Activated B cell treated with CpG ODN at 0.5 μM for 24 hours (primary cell): ENCODE measurements around the gene KIF19. TPM values are rescaled to one million over a fixed set of nuclear protein-coding genes. Genes with fewer than 3 reads are reported as not detected.

Experiments
- ATAC-seq: fragments of 200-7000 bp; cut with Tn5 transposase; one replicate; pipeline ENCODE4 v1.10.0; 2021; ENCODE audit warnings: low read depth, mild to moderate bottlenecking, moderate library complexity
- CTCF ChIA-PET: fragments of 350-600 bp; sonication (Branson Sonifier 250); formaldehyde crosslinking; loops from one replicate; lab custom pipeline; 2021; ENCODE audit warnings: antibody characterized with exemption; lab: Charles Lee
- POLR2A ChIA-PET: fragments of 350-600 bp; sonication (Branson Sonifier 250); formaldehyde crosslinking; loops from one replicate; lab custom pipeline; 2021; ENCODE audit warnings: antibody characterized with exemption; lab: Charles Lee
- DNase-seq: peaks from one replicate; pipeline ENCODE4 v3.0.0; 2022
- H3K27ac Mint-ChIP-seq: one replicate; pipeline ENCODE4 v1.8.0; 2020; ENCODE audit warnings: mixed read lengths
- H3K27me3 Mint-ChIP-seq: one replicate; pipeline ENCODE4 v1.8.0; 2021; ENCODE audit warnings: mixed read lengths
- H3K36me3 Mint-ChIP-seq: one replicate; pipeline ENCODE4 v1.8.0; 2021; ENCODE audit warnings: low read depth, mixed read lengths
- H3K4me1 Mint-ChIP-seq: one replicate; pipeline ENCODE4 v1.8.0; 2021; ENCODE audit warnings: mixed read lengths
- H3K4me3 Mint-ChIP-seq: one replicate; pipeline ENCODE4 v1.8.0; 2020; ENCODE audit warnings: mild to moderate bottlenecking, mixed read lengths
- H3K9me3 Mint-ChIP-seq: one replicate; pipeline ENCODE4 v1.8.0; 2020; ENCODE audit warnings: mixed read lengths
- intact Hi-C: fragments of 100-400 bp; cut with micrococcal nuclease; formaldehyde crosslinking; loops from one replicate; pipeline ENCODE4 v1.15.1; 2024
- total RNA-seq: library from RNA; stranded (reverse); gene quantifications from 2 replicates; pipeline ENCODE4 v1.2.3, GENCODE V29; 2022
- TF ChIP-seq, protein P1 (sequence below): fragments of 200-600 bp; IDR thresholded peaks from one replicate; pipeline ENCODE4 v1.8.0; 2022; ENCODE audit warnings: antibody characterized with exemption, mild to moderate bottlenecking

KIF19 gene
- total RNA-seq, 1 donor from 2014 or later, result not detected

DNA sequence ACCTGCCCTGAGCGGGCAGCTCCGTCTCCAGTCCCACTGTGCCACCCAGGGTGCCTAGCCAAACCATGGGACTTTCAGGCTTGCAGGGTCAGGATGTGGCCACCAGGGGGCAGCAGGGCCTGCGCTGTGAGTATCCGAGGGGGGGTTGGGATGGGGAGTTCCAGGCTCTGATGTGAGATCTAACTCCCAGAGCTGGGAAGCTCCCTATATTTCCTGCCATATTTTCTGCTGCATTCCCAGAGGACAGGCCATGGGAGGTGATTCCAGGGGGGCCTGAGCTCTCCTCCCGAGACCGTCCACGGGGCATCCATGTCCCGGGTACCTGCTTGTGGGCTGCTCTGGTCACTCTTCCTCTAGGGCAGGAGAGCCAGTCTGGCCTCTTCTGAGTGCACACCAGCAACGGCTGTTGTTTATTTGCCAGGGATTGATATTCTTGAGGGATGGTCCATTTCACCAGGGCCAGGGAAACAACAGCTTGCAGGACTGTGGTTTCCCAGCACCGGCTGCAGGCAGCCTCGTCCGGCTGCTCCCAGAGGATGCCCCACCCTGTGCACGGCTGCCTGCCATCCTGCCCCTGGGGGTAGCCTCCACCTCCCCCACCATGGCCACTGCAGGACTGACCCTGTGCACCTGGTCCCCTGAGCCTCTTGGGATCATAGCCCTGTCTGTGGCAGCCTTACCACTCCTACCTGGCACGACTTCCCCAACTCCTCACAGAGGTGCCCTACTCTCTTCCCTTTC lies 42.5 kb downstream of the KIF19 start:
- ChIA-PET POLR2A (interaction anchor here (0.6 to 0.9 kb wide), 4 partner anchors 11 to 89 kb away, joined by 3 to 13 read pairs (median 4); no protein-coding TSS in a partner anchor), CTCF (interaction anchor here (0.7 to 5.5 kb wide), 18 partner anchors 9 to 288 kb away, joined by 3 to 55 read pairs (median 4); partner anchors contain the start of genes CD300LB and TTYH2)
- DNase-seq, result peak; percentile 64
- peaks cover 17% of the 10 kb centered on the region for H3K27me3 Mint-ChIP-seq
- H3K27ac Mint-ChIP-seq, result no peak overlapping the region
- no peaks in the 10 kb centered on the region for H3K36me3 Mint-ChIP-seq
- ATAC-seq, result peak; percentile 77
- TF ChIP-seq, protein P1, sequence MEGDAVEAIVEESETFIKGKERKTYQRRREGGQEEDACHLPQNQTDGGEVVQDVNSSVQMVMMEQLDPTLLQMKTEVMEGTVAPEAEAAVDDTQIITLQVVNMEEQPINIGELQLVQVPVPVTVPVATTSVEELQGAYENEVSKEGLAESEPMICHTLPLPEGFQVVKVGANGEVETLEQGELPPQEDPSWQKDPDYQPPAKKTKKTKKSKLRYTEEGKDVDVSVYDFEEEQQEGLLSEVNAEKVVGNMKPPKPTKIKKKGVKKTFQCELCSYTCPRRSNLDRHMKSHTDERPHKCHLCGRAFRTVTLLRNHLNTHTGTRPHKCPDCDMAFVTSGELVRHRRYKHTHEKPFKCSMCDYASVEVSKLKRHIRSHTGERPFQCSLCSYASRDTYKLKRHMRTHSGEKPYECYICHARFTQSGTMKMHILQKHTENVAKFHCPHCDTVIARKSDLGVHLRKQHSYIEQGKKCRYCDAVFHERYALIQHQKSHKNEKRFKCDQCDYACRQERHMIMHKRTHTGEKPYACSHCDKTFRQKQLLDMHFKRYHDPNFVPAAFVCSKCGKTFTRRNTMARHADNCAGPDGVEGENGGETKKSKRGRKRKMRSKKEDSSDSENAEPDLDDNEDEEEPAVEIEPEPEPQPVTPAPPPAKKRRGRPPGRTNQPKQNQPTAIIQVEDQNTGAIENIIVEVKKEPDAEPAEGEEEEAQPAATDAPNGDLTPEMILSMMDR, result peak; percentile 58
- intact Hi-C loops, result loop anchor here (1.0 to 2.0 kb wide), 5 partner anchors 89 to 278 kb away; no protein-coding TSS in a partner anchor
- H3K9me3 Mint-ChIP-seq, result no peaks in the 10 kb centered on the region
- H3K4me1 Mint-ChIP-seq, result peaks cover 14% of the 10 kb centered on the region
- no peak overlapping the region for H3K4me3 Mint-ChIP-seq

GRCh38 chr17:74369221-74369620 lies 43.2 kb downstream of the KIF19 start:
- TF ChIP-seq, protein P1, result no peak
- Mint-ChIP-seq H3K4me3 (no peak overlapping the region), H3K27me3 (peaks cover 17% of the 10 kb centered on the region), H3K27ac (no peak overlapping the region), H3K4me1 (peaks cover 14% of the 10 kb centered on the region), H3K9me3 (no peaks in the 10 kb centered on the region), H3K36me3 (no peaks in the 10 kb centered on the region)
- peak; percentile 47 for ATAC-seq
- POLR2A ChIA-PET, result interaction anchor here (0.7 kb wide), 1 partner anchor 88 kb away, joined by 3 read pairs; no protein-coding TSS in a partner anchor
- intact Hi-C loops, result loop anchor here (2.0 kb wide), 1 partner anchor 278 kb away; no protein-coding TSS in a partner anchor
- no peak for DNase-seq
- CTCF ChIA-PET, result interaction anchor here (0.6 to 5.5 kb wide), 11 partner anchors 10 to 162 kb away, joined by 3 to 55 read pairs (median 4); partner anchors contain the start of genes CD300LB and TTYH2

DNA sequence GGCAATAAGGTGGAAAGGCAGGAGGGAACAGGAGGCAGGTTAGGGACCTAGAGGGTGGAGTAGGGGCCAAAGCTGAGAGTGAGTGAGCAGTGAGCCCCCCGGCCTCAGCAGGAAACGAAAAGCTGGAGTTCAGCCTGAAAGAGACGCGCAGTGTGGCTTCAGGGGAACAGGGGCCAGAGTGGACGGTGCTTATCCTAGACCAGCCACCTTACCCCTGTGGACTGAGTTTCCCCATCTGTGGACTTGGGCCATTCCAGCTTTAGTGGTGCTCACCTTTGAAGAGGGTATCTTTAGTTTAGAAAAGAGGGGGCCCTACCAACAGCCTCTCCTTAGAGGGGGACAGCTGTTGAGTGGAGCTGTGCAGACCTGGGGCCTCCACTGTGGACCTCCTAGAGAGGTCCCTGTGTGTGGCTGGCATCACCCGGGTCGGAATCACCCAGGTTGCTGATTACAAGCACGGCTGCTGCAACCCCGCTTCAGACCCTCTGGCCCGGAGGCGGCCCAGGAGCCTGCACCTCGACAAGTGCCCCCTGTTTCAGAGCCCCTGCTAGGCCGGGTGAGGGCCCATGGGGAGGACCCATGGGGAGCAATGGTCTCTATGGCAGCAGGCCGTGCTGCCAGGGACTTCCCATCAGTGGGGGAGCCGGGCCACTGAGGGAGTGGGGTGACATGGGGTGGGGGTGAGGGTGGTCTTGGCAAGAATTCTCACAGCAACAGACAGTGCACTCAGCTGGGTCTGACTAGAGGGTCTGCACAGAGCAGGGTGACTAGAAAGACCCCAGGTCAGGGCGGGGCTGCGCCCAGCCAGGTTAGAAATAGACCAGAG lies 43.9 kb downstream of the KIF19 start:
- no peak for DNase-seq
- H3K4me3 Mint-ChIP-seq, result no peak overlapping the region

DNA sequence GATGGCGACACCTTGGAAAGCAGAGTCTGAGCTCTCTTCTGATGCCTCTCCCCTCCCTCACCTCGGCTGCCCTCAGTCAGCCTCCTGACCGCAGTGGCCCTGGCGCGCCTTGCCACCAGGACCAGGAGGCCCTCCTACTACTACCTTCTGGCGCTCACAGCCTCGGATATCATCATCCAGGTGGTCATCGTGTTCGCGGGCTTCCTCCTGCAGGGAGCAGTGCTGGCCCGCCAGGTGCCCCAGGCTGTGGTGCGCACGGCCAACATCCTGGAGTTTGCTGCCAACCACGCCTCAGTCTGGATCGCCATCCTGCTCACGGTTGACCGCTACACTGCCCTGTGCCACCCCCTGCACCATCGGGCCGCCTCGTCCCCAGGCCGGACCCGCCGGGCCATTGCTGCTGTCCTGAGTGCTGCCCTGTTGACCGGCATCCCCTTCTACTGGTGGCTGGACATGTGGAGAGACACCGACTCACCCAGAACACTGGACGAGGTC lies 45.7 kb downstream of the KIF19 start:
- H3K4me3 Mint-ChIP-seq, result no peak overlapping the region
- H3K36me3 Mint-ChIP-seq, result no peaks in the 10 kb centered on the region
- ChIA-PET POLR2A (no interaction called here), CTCF (interaction anchor here (5.5 kb wide), 1 partner anchor 86 kb away, joined by 55 read pairs; no protein-coding TSS in a partner anchor)
- H3K9me3 Mint-ChIP-seq, result no peaks in the 10 kb centered on the region
- H3K27ac Mint-ChIP-seq, result no peak overlapping the region
- no peak for DNase-seq
- intact Hi-C loops, result no loop called here
- no peak for ATAC-seq
- peaks cover 14% of the 10 kb centered on the region for H3K4me1 Mint-ChIP-seq
- TF ChIP-seq, protein P1, result no peak
- H3K27me3 Mint-ChIP-seq, result peaks cover 19% of the 10 kb centered on the region

More for the DNA sequence above, 43.9 kb downstream of the KIF19 start:
- peaks cover 14% of the 10 kb centered on the region for H3K4me1 Mint-ChIP-seq
- H3K9me3 Mint-ChIP-seq, result no peaks in the 10 kb centered on the region
- H3K27ac Mint-ChIP-seq, result no peak overlapping the region
- CTCF ChIA-PET, result interaction anchor here (0.6 to 5.5 kb wide), 8 partner anchors 10 to 161 kb away, joined by 3 to 55 read pairs (median 6); partner anchors contain the start of gene CD300LB
- intact Hi-C loops, result loop anchor here (2.0 kb wide), 1 partner anchor 277 kb away; no protein-coding TSS in a partner anchor
- no peaks in the 10 kb centered on the region for H3K36me3 Mint-ChIP-seq
- peaks cover 17% of the 10 kb centered on the region for H3K27me3 Mint-ChIP-seq
- TF ChIP-seq, protein P1, result no peak
- ATAC-seq, result no peak
- POLR2A ChIA-PET, result no interaction called here
